Neuronal stem cell (in vitro differentiated cells): ENCODE results near the gene MBP.

Source experiments
- DNase-seq: peaks from one replicate; pipeline ENCODE4 v3.0.0-alpha.2; 2013; ENCODE audit warnings: low spot score
- H2AFZ ChIP-seq: one replicate; pipeline ENCODE4 v1.6.1; 2013; ENCODE audit warnings: mild to moderate bottlenecking, low read length, inconsistent platforms
- H2AK5ac ChIP-seq: 2 replicates; pipeline ENCODE4 v1.6.1; 2013; ENCODE audit warnings: low read depth, mild to moderate bottlenecking, inconsistent platforms, low read length, moderate library complexity, mixed read lengths
- H2BK120ac ChIP-seq: 2 replicates; pipeline ENCODE4 v1.6.1; 2013; ENCODE audit warnings: low read depth, mild to moderate bottlenecking, inconsistent platforms, low read length, moderate library complexity, mixed read lengths
- H2BK12ac ChIP-seq: one replicate; pipeline ENCODE4 v1.6.1; 2013; ENCODE audit warnings: low read length, inconsistent platforms
- H2BK15ac ChIP-seq: 2 replicates; pipeline ENCODE4 v1.6.1; 2013; ENCODE audit warnings: mild to moderate bottlenecking, low read length, inconsistent platforms, mixed read lengths
- H2BK5ac ChIP-seq: one replicate; pipeline ENCODE4 v1.6.1; 2013; ENCODE audit warnings: inconsistent platforms, mild to moderate bottlenecking, low read length, moderate library complexity
- H3K14ac ChIP-seq: one replicate; pipeline ENCODE4 v1.6.1; 2013; ENCODE audit warnings: low read length, inconsistent platforms
- H3K18ac ChIP-seq: 2 replicates; pipeline ENCODE4 v1.6.1; 2013; ENCODE audit warnings: low read length, inconsistent platforms
- H3K23ac ChIP-seq: 2 replicates; pipeline ENCODE4 v1.6.1; 2013; ENCODE audit warnings: low read depth, mild to moderate bottlenecking, mixed read lengths, low read length, inconsistent platforms; ENCODE audit not compliant: poor library complexity
- H3K27ac ChIP-seq: replicated peaks from 3 replicates; pipeline ENCODE4 v1.5.1; 2013; ENCODE audit warnings: low read length, inconsistent platforms
- H3K27me3 ChIP-seq, 3 experiments: 2 replicates each; pipeline ENCODE4 v1.6.1; 2013; ENCODE audit warnings: low read length in 3 of 3, mild to moderate bottlenecking in 2 of 3, inconsistent platforms in 1 of 3, low read depth in 1 of 3, mixed read lengths in 1 of 3, moderate library complexity in 1 of 3; ENCODE audit not compliant: control insufficient read depth in 3 of 3, insufficient read depth in 3 of 3
- H3K36me3 ChIP-seq, 2 donors: replicated peaks in 1 of 2; 2 replicates each; pipeline ENCODE4 v1.6.1; 2013; ENCODE audit warnings: low read length in 2 of 2; ENCODE audit not compliant: control insufficient read depth in 2 of 2, insufficient read depth in 2 of 2
- H3K4ac ChIP-seq: 2 replicates; pipeline ENCODE4 v1.6.1; 2013; ENCODE audit warnings: inconsistent platforms, mild to moderate bottlenecking, low read length, moderate library complexity
- H3K4me1 ChIP-seq, 2 donors: 1 replicate in 1 of 2; 2 replicates in 1 of 2; pipeline ENCODE4 v1.6.1; 2013; ENCODE audit warnings: low read length in 2 of 2, low read depth in 1 of 2; ENCODE audit not compliant: control insufficient read depth in 2 of 2, insufficient read depth in 1 of 2
- H3K4me2 ChIP-seq: one replicate; pipeline ENCODE4 v1.6.1; 2013; ENCODE audit warnings: mild to moderate bottlenecking, low read length, inconsistent platforms; ENCODE audit not compliant: insufficient read depth, poor library complexity, severe bottlenecking
- H3K4me3 ChIP-seq, 2 donors: 2 replicates each; pipeline ENCODE4 v1.5.1; 2013; ENCODE audit warnings: low read length in 2 of 2, mild to moderate bottlenecking in 2 of 2, inconsistent platforms in 1 of 2, moderate library complexity in 1 of 2
- H3K79me1 ChIP-seq: one replicate; pipeline ENCODE4 v1.6.1; 2013; ENCODE audit warnings: low read depth, mild to moderate bottlenecking, inconsistent platforms, low read length, moderate library complexity
- H3K9ac ChIP-seq: one replicate; pipeline ENCODE4 v1.6.1; 2013; ENCODE audit warnings: mild to moderate bottlenecking, low read depth, low read length, inconsistent platforms; ENCODE audit not compliant: poor library complexity
- H3K9me3 ChIP-seq, 2 donors: replicated peaks in 1 of 2; 2 replicates each; pipeline versions ENCODE3 to v1.6.1; 2013; ENCODE audit warnings: low read length in 2 of 2, mild to moderate bottlenecking in 2 of 2, inconsistent platforms in 1 of 2, low read depth in 1 of 2, mixed read lengths in 1 of 2, moderate library complexity in 1 of 2; ENCODE audit not compliant: control insufficient read depth in 2 of 2, insufficient read depth in 1 of 2
- H4K8ac ChIP-seq: one replicate; pipeline ENCODE4 v1.6.1; 2013; ENCODE audit warnings: low read depth, mild to moderate bottlenecking, inconsistent platforms, low read length, moderate library complexity
- H4K91ac ChIP-seq: one replicate; pipeline ENCODE4 v1.6.1; 2013; ENCODE audit warnings: low read length, low read depth, mild to moderate bottlenecking, inconsistent platforms; ENCODE audit not compliant: poor library complexity
- WGBS, 2 donors: extraction: QIAGEN DNeasy Blood & Tissue Kit; methylation state at CpG; one replicate each; pipeline ENCODE4 v1.1.7; 2013; ENCODE audit warnings: missing lambda C conversion rate in 2 of 2, mixed read lengths in 1 of 2; ENCODE audit not compliant: insufficient read length in 2 of 2, insufficient replicate concordance in 1 of 2; ENCODE audit errors: extremely low coverage in 2 of 2; 5-methylcytosine and 5-hydroxymethylcytosine counted together

The MBP gene

GRCh38 chr18:77035380-77036187 lies 97.0 kb downstream of the MBP start:
- WGBS, 2 donors = no CpG with 5 or more reads among the region's 12 CpGs
- Histone ChIP-seq H3K4me2 (no peak overlapping the region), H3K79me1 (no peaks in the 10 kb centered on the region), H3K18ac (no peak overlapping the region), H3K4me3 (no peak overlapping the region), H4K91ac (no peak overlapping the region), H2AFZ (no peak overlapping the region), H2BK15ac (no peak overlapping the region), H3K27me3 (no peaks in the 10 kb centered on the region), H3K4ac (no peak overlapping the region), H3K14ac (peak overlapping the region; percentile 91), H3K27ac (no peak overlapping the region), H3K23ac (no peak overlapping the region), H3K9me3 (no peaks in the 10 kb centered on the region), H4K8ac (no peak overlapping the region), H3K36me3 (no peaks in the 10 kb centered on the region), H2AK5ac (no peak overlapping the region), H2BK5ac (no peak overlapping the region), H2BK12ac (no peak overlapping the region), H3K9ac (no peak overlapping the region), H2BK120ac (no peak overlapping the region), H3K4me1 (peaks cover 5 to 8% of the 10 kb centered on the region in 2 donors)
- no peak for DNase-seq

DNA sequence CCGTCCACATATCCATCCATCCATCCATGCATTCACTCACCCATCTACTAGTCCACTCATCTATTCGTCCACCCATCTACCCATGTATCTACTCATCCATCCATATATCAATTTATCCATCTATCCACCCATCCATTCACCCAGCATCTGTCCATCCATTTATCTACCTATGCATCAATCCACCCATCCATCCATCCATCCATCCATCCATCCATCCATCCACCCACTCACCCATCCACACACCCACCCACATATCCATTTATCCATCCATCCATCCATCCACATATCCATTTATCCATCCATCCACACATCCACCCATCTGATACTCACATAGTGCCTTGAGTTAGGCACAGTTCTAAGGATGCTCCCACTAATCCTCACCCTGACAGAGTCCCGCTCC lies 99.0 kb downstream of the MBP start:
- Histone ChIP-seq H3K79me1 (no peaks in the 10 kb centered on the region), H3K27ac (no peak overlapping the region), H3K27me3 (no peaks in the 10 kb centered on the region), H3K9ac (no peak overlapping the region), H3K14ac (no peak overlapping the region), H3K18ac (no peak overlapping the region), H4K91ac (no peak overlapping the region), H2AK5ac (no peak overlapping the region), H3K36me3 (no peaks in the 10 kb centered on the region), H3K4ac (no peak overlapping the region), H2BK120ac (no peak overlapping the region), H3K4me2 (no peak overlapping the region), H2AFZ (no peak overlapping the region), H3K9me3 (no peaks in the 10 kb centered on the region), H3K4me1 (peaks cover 5 to 8% of the 10 kb centered on the region in 2 donors), H2BK15ac (no peak overlapping the region), H2BK12ac (no peak overlapping the region), H2BK5ac (no peak overlapping the region), H4K8ac (no peak overlapping the region), H3K4me3 (no peak overlapping the region), H3K23ac (no peak overlapping the region)
- WGBS, 2 donors = no CpG with 5 or more reads among the region's 3 CpGs
- DNase-seq = no peak

- Histone ChIP-seq H3K4ac (peak overlapping the region; percentile 89), H3K4me2 (no peak overlapping the region), H3K79me1 (no peaks in the 10 kb centered on the region), H4K8ac (no peak overlapping the region), H3K36me3 (no peaks in the 10 kb centered on the region), H3K4me1 (peaks cover 5 to 8% of the 10 kb centered on the region in 2 donors), H2BK5ac (no peak overlapping the region), H3K9me3 (peaks cover 0 to under 1% of the 10 kb centered on the region in 2 donors), H2AK5ac (peak overlapping the region; percentile 56), H3K23ac (no peak overlapping the region), H4K91ac (no peak overlapping the region), H2BK15ac (no peak overlapping the region), H3K14ac (peak overlapping the region; percentile 6), H3K18ac (peak overlapping the region; percentile 90), H3K27me3 (no peaks in the 10 kb centered on the region), H3K9ac (no peak overlapping the region), H2BK120ac (no peak overlapping the region), H2BK12ac (no peak overlapping the region), H3K27ac (no peak overlapping the region), H3K4me3 (no peak overlapping the region), H2AFZ (peak overlapping the region; percentile 3)
- no CpG with 5 or more reads among the region's 19 CpGs for WGBS, 2 donors
- no peak for DNase-seq
These were observed 100.3 kb downstream of the MBP start for GRCh38 chr18:77032181-77032701.

DNA sequence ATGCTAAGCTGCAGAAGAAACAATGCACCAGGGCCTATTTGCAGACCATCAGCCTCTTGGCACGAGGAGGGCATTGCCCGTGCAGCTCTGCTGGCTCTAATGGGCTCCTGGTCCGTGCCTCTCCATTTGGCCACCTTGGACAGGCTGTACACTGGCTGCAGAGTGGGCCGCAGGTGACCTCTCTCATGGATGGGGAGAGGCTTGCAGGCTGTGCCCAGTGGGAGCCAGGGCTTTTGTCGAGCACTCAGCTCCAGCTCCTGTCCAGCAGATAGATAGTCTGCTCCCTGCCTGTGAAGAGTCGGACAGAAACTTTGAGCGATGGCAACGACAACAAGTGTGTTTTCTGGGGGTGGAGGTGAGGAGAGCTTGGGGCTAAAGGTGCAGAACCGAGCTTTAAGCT lies 100.9 kb downstream of the MBP start:
- Histone ChIP-seq H3K14ac (no peak overlapping the region), H4K8ac (no peak overlapping the region), H2BK12ac (no peak overlapping the region), H2AK5ac (peak overlapping the region; percentile 56), H3K27ac (no peak overlapping the region), H4K91ac (no peak overlapping the region), H3K4me1 (peaks cover 5 to 8% of the 10 kb centered on the region in 2 donors), H3K4me2 (no peak overlapping the region), H3K18ac (peak overlapping the region; percentile 48), H3K36me3 (no peaks in the 10 kb centered on the region), H3K9ac (no peak overlapping the region), H2AFZ (peak overlapping the region; percentile 3), H3K23ac (no peak overlapping the region), H3K9me3 (peaks cover 0 to 2% of the 10 kb centered on the region in 2 donors), H3K4me3 (no peak overlapping the region), H2BK120ac (no peak overlapping the region), H2BK15ac (peak overlapping the region; percentile 22), H3K27me3 (no peaks in the 10 kb centered on the region), H3K4ac (no peak overlapping the region), H2BK5ac (no peak overlapping the region), H3K79me1 (no peaks in the 10 kb centered on the region)
- WGBS, 2 donors = no CpG with 5 or more reads among the region's 9 CpGs
- no peak for DNase-seq
